GM21619 (cell line): Measurements from ENCODE around the gene C19orf12.

Experiments used
- ATAC-seq: cut with Tn5 transposase; IDR thresholded peaks from one replicate; pipeline ENCODE4 v1.9.1; 2021; ENCODE audit not compliant: unreplicated experiment

C19orf12 gene

GRCh38 chr19:29697523-29698261, 17.4 kb downstream of the C19orf12 start:
- no peak for ATAC-seq

GRCh38 chr19:29696565-29696846, 18.6 kb downstream of the C19orf12 start:
- no peak for ATAC-seq

- no peak for ATAC-seq
Observed at GRCh38 chr19:29695765-29696564, 19.1 kb downstream of the C19orf12 start.

- ATAC-seq = peak; percentile 94
Observed at GRCh38 chr19:29694669-29695627, 20.1 kb downstream of the C19orf12 start.

- no peak for ATAC-seq
Observed at GRCh38 chr19:29694161-29694560, 20.9 kb downstream of the C19orf12 start.

- peak; percentile 51 for ATAC-seq
Observed at GRCh38 chr19:29690842-29691241, 24.2 kb downstream of the C19orf12 start.

GRCh38 chr19:29687897-29688728, 26.9 kb downstream of the C19orf12 start:
- no peak for ATAC-seq

GRCh38 chr19:29687244-29687896, 27.7 kb downstream of the C19orf12 start:
- no peak for ATAC-seq

- ATAC-seq = no peak
Observed at GRCh38 chr19:29686285-29686805, 28.7 kb downstream of the C19orf12 start.

- no peak for ATAC-seq
Observed at GRCh38 chr19:29685326-29685725, 29.7 kb downstream of the C19orf12 start.

GRCh38 chr19:29683009-29683408, 32.1 kb downstream of the C19orf12 start:
- ATAC-seq = no peak

- no peak for ATAC-seq
Observed at GRCh38 chr19:29682236-29682895, 32.7 kb downstream of the C19orf12 start.

GRCh38 chr19:29681422-29682235, 33.4 kb downstream of the C19orf12 start:
- ATAC-seq = no peak

- no peak for ATAC-seq
Observed at GRCh38 chr19:29680937-29681336, 34.1 kb downstream of the C19orf12 start.

- ATAC-seq = peak; percentile 71
Observed at GRCh38 chr19:29680447-29680846, 34.6 kb downstream of the C19orf12 start.

GRCh38 chr19:29679598-29680210, 35.4 kb downstream of the C19orf12 start:
- no peak for ATAC-seq

- no peak for ATAC-seq
Observed at GRCh38 chr19:29678484-29679106, 36.5 kb downstream of the C19orf12 start.
